Endothelial cell of umbilical vein (primary cell): ENCODE data around the gene LHCGR. TPM values are rescaled to one million over a fixed set of nuclear protein-coding genes. Genes with fewer than 3 reads are reported as not detected.

ENCODE experiments used
- BruUV-seq: library from RNA; stranded (reverse); fragments of 400-500 nt; replicated peaks from 2 replicates; lab custom pipeline; 2021; lab: Mats Ljungman, UMichigan
- CTCF ChIA-PET: fragments of 300-600, 350-600 bp; sonication (Branson Sonifier 250); formaldehyde crosslinking; loops from one replicate; lab custom pipeline; 2021; ENCODE audit warnings: antibody characterized with exemption, inconsistent platforms; lab: Charles Lee
- POLR2A ChIA-PET: fragments of 300-600, 350-600 bp; sonication (Branson Sonifier 250); formaldehyde crosslinking; loops from one replicate; lab custom pipeline; 2021; ENCODE audit warnings: antibody characterized with exemption, inconsistent platforms; lab: Charles Lee
- DNase-seq: peaks from one replicate; pipeline ENCODE4 v3.0.0-alpha.2; 2011; ENCODE audit warnings: low read depth, low spot score
- FAIRE-seq: peaks from 2 replicates; lab custom pipeline; 2011; peaks lifted over from hg19 to GRCh38; lab: Jason Lieb, UNC
- H2AFZ ChIP-seq: 2 replicates; pipeline ENCODE4 v1.6.0; 2012; ENCODE audit warnings: low read depth, low read length, control low read depth, inconsistent platforms
- H3K27ac ChIP-seq: 2 replicates; pipeline ENCODE4 v1.5.1; 2011; ENCODE audit warnings: low read depth, mild to moderate bottlenecking, control low read depth, low read length, moderate library complexity; ENCODE audit not compliant: insufficient read depth
- H3K27me3 ChIP-seq, 2 experiments: 2 replicates each; pipeline versions ENCODE4 v1.6.0 to v1.6.1; 2011; ENCODE audit warnings: low read length in 2 of 2, mixed read lengths in 1 of 2; ENCODE audit not compliant: control insufficient read depth in 2 of 2, insufficient read depth in 2 of 2
- H3K36me3 ChIP-seq, 2 experiments: 2 replicates in 1 of 2; 3 replicates in 1 of 2; pipeline ENCODE4 v1.5.1; 2011; ENCODE audit warnings: low read length in 2 of 2, mild to moderate bottlenecking in 1 of 2, moderate library complexity in 1 of 2; ENCODE audit not compliant: control insufficient read depth in 2 of 2, insufficient read depth in 2 of 2; ENCODE audit errors: extremely low read depth in 1 of 2
- H3K4me1 ChIP-seq: 3 replicates; pipeline ENCODE4 v1.5.1; 2011; ENCODE audit warnings: mild to moderate bottlenecking, low read length; ENCODE audit not compliant: control insufficient read depth, insufficient read depth; ENCODE audit errors: extremely low read depth
- H3K4me2 ChIP-seq: 2 replicates; pipeline ENCODE4 v1.6.1; 2011; ENCODE audit warnings: low read length, control low read depth, mixed read lengths; ENCODE audit not compliant: insufficient read depth
- H3K4me3 ChIP-seq, 3 experiments: fragments of 200-600 bp in 1 of 3; sonication (generic), shearing (Covaris generic) in 1 of 3; replicated peaks in 1 of 3; 2 replicates each; pipeline ENCODE4 v1.5.1; 2011 to 2016; ENCODE audit warnings: control low read depth in 3 of 3, low read length in 3 of 3, mild to moderate bottlenecking in 2 of 3, inconsistent platforms in 1 of 3, low read depth in 1 of 3, moderate library complexity in 1 of 3; ENCODE audit not compliant: insufficient read depth in 1 of 3
- H3K79me2 ChIP-seq: 2 replicates; pipeline ENCODE4 v1.6.0; 2012; ENCODE audit warnings: low read length, inconsistent platforms; ENCODE audit not compliant: control insufficient read depth, insufficient read depth
- H3K9ac ChIP-seq: replicated peaks from 2 replicates; pipeline ENCODE3; 2011; ENCODE audit warnings: low read length, control low read depth; ENCODE audit not compliant: insufficient read depth; ENCODE audit errors: extremely low read depth
- H3K9me1 ChIP-seq: replicated peaks from 3 replicates; pipeline ENCODE4 v1.6.0; 2011; ENCODE audit warnings: mild to moderate bottlenecking, low read length; ENCODE audit not compliant: control insufficient read depth, insufficient read depth; ENCODE audit errors: extremely low read depth
- H3K9me3 ChIP-seq: replicated peaks from 2 replicates; pipeline ENCODE4 v1.5.1; 2012; ENCODE audit warnings: low read length, inconsistent platforms; ENCODE audit not compliant: control insufficient read depth, insufficient read depth
- H4K20me1 ChIP-seq: replicated peaks from 2 replicates; pipeline ENCODE3; 2011; ENCODE audit warnings: mild to moderate bottlenecking, low read length; ENCODE audit not compliant: control insufficient read depth, insufficient read depth; ENCODE audit errors: extremely low read depth
- CTCF ChIP-seq, 2 donors: IDR thresholded peaks; 1 replicate in 1 of 2; 2 replicates in 1 of 2; pipeline ENCODE4 v1.5.1; 2011; ENCODE audit warnings: low read length in 2 of 2, mild to moderate bottlenecking in 2 of 2, moderate library complexity in 2 of 2, control low read depth in 1 of 2, inconsistent platforms in 1 of 2, low read depth in 1 of 2; ENCODE audit not compliant: insufficient read depth in 1 of 2; ENCODE audit errors: extremely low read depth in 1 of 2
- EZH2 ChIP-seq: IDR thresholded peaks from 2 replicates; pipeline ENCODE4 v1.6.1; 2012; ENCODE audit warnings: borderline replicate concordance, low read depth, mild to moderate bottlenecking, moderate library complexity, low read length, inconsistent platforms; ENCODE audit not compliant: severe bottlenecking
- FOS ChIP-seq: IDR thresholded peaks from 2 replicates; pipeline ENCODE4 v1.6.1; 2011; ENCODE audit warnings: mild to moderate bottlenecking, low read length, moderate library complexity, borderline replicate concordance; ENCODE audit not compliant: insufficient read depth
- GATA2 ChIP-seq: IDR thresholded peaks from 2 replicates; pipeline ENCODE4 v1.7.0; 2011; ENCODE audit warnings: low read depth, mild to moderate bottlenecking, moderate library complexity, mixed read lengths, low read length; ENCODE audit not compliant: insufficient read length, insufficient read depth
- JUN ChIP-seq: IDR thresholded peaks from 2 replicates; pipeline ENCODE4 v1.6.1; 2011; ENCODE audit warnings: borderline replicate concordance, low read depth; ENCODE audit not compliant: insufficient read length, insufficient read depth
- MAX ChIP-seq: IDR thresholded peaks from 2 replicates; pipeline ENCODE4 v1.6.1; 2011; ENCODE audit not compliant: insufficient read depth, insufficient read length
- MYC ChIP-seq: IDR thresholded peaks from one replicate; pipeline ENCODE4 v1.6.1; 2011; ENCODE audit warnings: mild to moderate bottlenecking, low read depth, low read length
- POLR2A ChIP-seq: IDR thresholded peaks from 2 replicates; pipeline ENCODE4 v1.6.1; 2012; ENCODE audit warnings: low read depth, mild to moderate bottlenecking, control low read depth, low read length
- POLR2AphosphoS5 ChIP-seq: IDR thresholded peaks from 2 replicates; pipeline ENCODE4 v1.6.1; 2012; ENCODE audit warnings: low read depth, mild to moderate bottlenecking, control low read depth, low read length, moderate library complexity; ENCODE audit not compliant: insufficient read depth
- dilution Hi-C: fragments of 300-500 bp; cut with MboI; formaldehyde crosslinking; loops from one replicate; pipeline ENCODE4 v1.15.0; 2019; ENCODE audit warnings: low sequenced_read_pairs; ENCODE audit not compliant: extremely low pct_ligation_motif_present
- intact Hi-C: fragments of 100-400 bp; cut with micrococcal nuclease; formaldehyde crosslinking; loops from one replicate; pipeline ENCODE4 v1.10.0; 2022
- polyA plus RNA-seq, 4 experiments: library from polyadenylated mRNA; depleted of rRNA in 3 of 4; stranded (reverse) in 3 of 4; unstranded in 1 of 4; fragments of >200 nt; gene quantifications; 2 replicates each; pipeline versions ENCODE4 v1.2.1 to v1.2.3, GENCODE V29; 2011 to 2012; ENCODE audit warnings: missing spikeins in 1 of 4
- total RNA-seq: library from RNA; stranded (reverse); gene quantifications from 2 replicates; pipeline ENCODE4 v1.2.3, GENCODE V29; 2021

LHCGR gene
- total and polyA plus RNA-seq, 2 donors (not counting 3 experiments of a cell fraction or from before 2014, with no cell fraction given), result not detected

- ChIA-PET POLR2A (no interaction called here), CTCF (interaction anchor here (0.7 kb wide), 1 partner anchor 19 kb away, joined by 3 read pairs; no protein-coding TSS in a partner anchor)
- no peaks in the 10 kb centered on the region for H3K36me3 ChIP-seq
- H3K9me3 ChIP-seq, result no peaks in the 10 kb centered on the region
- intact Hi-C loops (no loop called here), dilution Hi-C loops (no loop called here)
- H3K4me2 ChIP-seq, result no peak overlapping the region
- no peaks in the 10 kb centered on the region for H3K4me1 ChIP-seq
- no peak overlapping the region for H3K27ac ChIP-seq
- peaks cover under 1 to 4% of the 10 kb centered on the region in 2 experiments for H3K27me3 ChIP-seq
- DNase-seq, result no peak
- FAIRE-seq, result no peak
- TF ChIP-seq CTCF (IDR thresholded peaks at IDR 0.05; ENCODE audit: extremely low read depth in 1 of 2, insufficient read depth in 1 of 2, low read depth in 1 of 2, low read length in 2 of 2) (no peak), MAX (no peak), EZH2 (no peak), MYC (no peak), POLR2A (no peak), POLR2AphosphoS5 (no peak), GATA2 (no peak), FOS (no peak), JUN (no peak)
- no TSS peak for BruUV-seq
- H3K79me2 ChIP-seq, result no peaks in the 10 kb centered on the region
- H4K20me1 ChIP-seq, result no peaks in the 10 kb centered on the region
- no peak overlapping the region for H3K9ac ChIP-seq
- no peak overlapping the region for H2AFZ ChIP-seq
- H3K4me3 ChIP-seq, result no peak overlapping the region
- H3K9me1 ChIP-seq, result no peaks in the 10 kb centered on the region
These were observed 5.3 kb downstream of the LHCGR start for GRCh38 chr2:48750128-48750739.
